Transverse colon (tissue), 4 donors: Measurements from ENCODE around the gene TSTD1. TPM values are rescaled to one million over a fixed set of nuclear protein-coding genes. Genes with fewer than 3 reads are reported as not detected.
"Not testable (repeated sequence)": the region's sequence is repeated elsewhere in the genome, so short reads cannot be mapped to it uniquely, and the experiment has no call there.

Experiments used
- DNase-seq: peaks from one replicate; pipeline ENCODE4 v3.0.0-alpha.2; 2019
- H3K27ac ChIP-seq, 4 donors: fragments of 200-600 bp; sonication (generic); 2 replicates each; pipeline ENCODE4 v1.5.1; 2016 to 2018; ENCODE audit warnings: inconsistent platforms in 4 of 4
- H3K27me3 ChIP-seq: fragments of 200-600 bp; sonication (generic); 2 replicates; pipeline ENCODE4 v1.5.1; 2017; ENCODE audit warnings: inconsistent platforms
- H3K36me3 ChIP-seq, 4 donors: fragments of 200-600 bp; sonication (generic); 2 replicates each; pipeline ENCODE4 v1.5.1; 2017 to 2019; ENCODE audit warnings: inconsistent platforms in 4 of 4
- H3K4me1 ChIP-seq, 4 donors: fragments of 200-600 bp; sonication (generic); 2 replicates each; pipeline ENCODE4 v1.5.1; 2017 to 2020; ENCODE audit warnings: inconsistent platforms in 4 of 4
- H3K4me3 ChIP-seq, 4 donors: fragments of 200-600 bp; sonication (generic); 1 replicate in 1 of 4; 2 replicates in 3 of 4; pipeline versions ENCODE4 v1.5.1 to v1.6.1; 2017 to 2019; ENCODE audit warnings: inconsistent platforms in 4 of 4
- H3K9me3 ChIP-seq, 2 donors: fragments of 200-600 bp; sonication (generic); 2 replicates each; pipeline ENCODE4 v1.5.1; 2017 to 2019; ENCODE audit warnings: inconsistent platforms in 2 of 2
- CTCF ChIP-seq, 5 experiments: fragments of 200-600 bp in 3 of 5; fragments of 450-650 bp in 2 of 5; sonication (generic) in 3 of 5; IDR thresholded peaks; 1 replicate in 2 of 5; 2 replicates in 3 of 5; pipeline ENCODE4 v1.5.1; 2016 to 2017; ENCODE audit warnings: antibody characterized with exemption in 5 of 5, inconsistent platforms in 3 of 5, mild to moderate bottlenecking in 2 of 5, moderate library complexity in 1 of 5
- EP300 ChIP-seq: sonication (generic); formaldehyde crosslinking; IDR thresholded peaks from one replicate; pipeline ENCODE4 v1.6.1; 2017; ENCODE audit warnings: antibody characterized with exemption, low read depth
- POLR2A ChIP-seq: fragments of 450-650 bp; IDR thresholded peaks from one replicate; pipeline ENCODE4 v1.6.1; 2016; ENCODE audit warnings: antibody characterized with exemption, mild to moderate bottlenecking, moderate library complexity
- POLR2AphosphoS5 ChIP-seq, 3 donors: sonication (generic); formaldehyde crosslinking; IDR thresholded peaks; one replicate each; pipeline ENCODE4 v1.6.1; 2016; ENCODE audit warnings: antibody characterized with exemption in 3 of 3
- WGBS, 2 donors: methylation state at CpG; one replicate each; pipeline ENCODE4 v1.1.5; 2018; ENCODE audit warnings: low coverage in 1 of 2; 5-methylcytosine and 5-hydroxymethylcytosine counted together
- in situ Hi-C, 4 donors: fragments of 200-750 bp; cut with MboI; loops; one replicate each; pipeline versions ENCODE4 v1.15.0 to v1.15.1; 2017; ENCODE audit warnings: low sequenced_read_pairs in 3 of 4, low pct_ligation_motif_present in 1 of 4, low pct_unique_long_range_greater_than_20kb in 1 of 4
- intact Hi-C: fragments of 100-400 bp; cut with DNase I; formaldehyde crosslinking; loops from one replicate; pipeline ENCODE4 v1.15.1; 2023; ENCODE audit warnings: low total_unique reads
- small RNA-seq, 4 donors: library from RNA; depleted of rRNA; stranded (forward); fragments of <200 nt; gene quantifications; one replicate each; pipeline ENCODE3, GENCODE V24; 2016
- total RNA-seq, 4 donors: library from RNA; depleted of rRNA; stranded (reverse); fragments of >200 nt; gene quantifications; one replicate each; pipeline ENCODE4 v1.1.0, GENCODE V29; 2016

The TSTD1 gene
- total RNA-seq, 4 donors from 2014 or later = 104 to 224 (median 191) TPM

- no peak overlapping the region for H3K4me3 ChIP-seq
- H3K9me3 ChIP-seq = no peaks in the 10 kb centered on the region
- peak; percentile 77 for DNase-seq
- in situ Hi-C loops (loop anchor here in 3 of 4 donors (5.0 to 10.0 kb wide), 3 partner anchors 95 to 100 kb away; partner anchors contain the start of gene KLHDC9 (in 2 of the 3)), intact Hi-C loops (loop anchor here (5.0 kb wide), 1 partner anchor 100 kb away; the partner anchor contains the start of gene KLHDC9)
- 81 to 86% methylated on average over 1 of the region's 1 CpG for WGBS, 2 donors
- H3K4me1 ChIP-seq = peaks cover 0 to 17% (median 2%) of the 10 kb centered on the region in 4 donors
- peaks cover 0 to 22% (median 0%) of the 10 kb centered on the region in 4 donors for H3K36me3 ChIP-seq
- TF ChIP-seq POLR2A = no peak
- peak; percentile 50 to 82 (median 57) for TF ChIP-seq CTCF (IDR thresholded peaks at IDR 0.05)
- TF ChIP-seq POLR2AphosphoS5 (IDR thresholded peaks at IDR 0.05) = peak in 2 of 3 donors; percentile 34 to 36
- no peak for TF ChIP-seq EP300
- peak overlapping the region; percentile 37 to 75 (median 65) for H3K27ac ChIP-seq
- H3K27me3 ChIP-seq = no peaks in the 10 kb centered on the region
These were observed 41.3 kb downstream of the TSTD1 start for GRCh38 chr1:160997323-160998038.

- intact Hi-C loops = loop anchor here (5.0 kb wide), 1 partner anchor 101 kb away; the partner anchor contains the start of gene KLHDC9
- peak overlapping the region in 3 of 4 donors; percentile 55 to 75 (median 67) for H3K27ac ChIP-seq
- TF ChIP-seq POLR2AphosphoS5 (IDR thresholded peaks at IDR 0.05) = peak in 2 of 3 donors; percentile 35
- TF ChIP-seq CTCF (IDR thresholded peaks at IDR 0.05) = no peak
These were observed 42.6 kb downstream of the TSTD1 start for GRCh38 chr1:160996178-160996577.

GRCh38 chr1:160993544-160994193 lies 45.1 kb downstream of the TSTD1 start:
- intact Hi-C loops = no loop called here
- Histone ChIP-seq H3K9me3 (no peaks in the 10 kb centered on the region), H3K4me1 (peaks cover 0 to 26% (median 2%) of the 10 kb centered on the region in 4 donors), H3K27ac (no peak overlapping the region), H3K27me3 (no peaks in the 10 kb centered on the region), H3K36me3 (peaks cover 0 to 3% (median 0%) of the 10 kb centered on the region in 4 donors), H3K4me3 (no peak overlapping the region)
- peak in 2 of 5 experiments; percentile 13 to 23 for TF ChIP-seq CTCF (IDR thresholded peaks at IDR 0.05)
- TF ChIP-seq POLR2A = no peak
- 72 to 75% methylated on average over 9 to 14 of the region's 14 CpGs for WGBS, 2 donors
- in situ Hi-C loops = loop anchor here in 1 of 4 donors (10.0 kb wide), 1 partner anchor 101 kb away; the partner anchor contains the start of gene KLHDC9
- no peak for DNase-seq

More at GRCh38 chr1:160996178-160996577, 42.6 kb downstream of the TSTD1 start:
- 88% methylated on average over 3 of the region's 3 CpGs; no CpG with 5 or more reads in 1 of the 2 donors for WGBS, 2 donors
- no peaks in the 10 kb centered on the region for H3K9me3 ChIP-seq
- DNase-seq = no peak
- H3K27me3 ChIP-seq = no peaks in the 10 kb centered on the region
- peaks cover 0 to 22% (median 0%) of the 10 kb centered on the region in 4 donors for H3K36me3 ChIP-seq
- H3K4me3 ChIP-seq = no peak overlapping the region
- H3K4me1 ChIP-seq = peaks cover 0 to 17% (median 0%) of the 10 kb centered on the region in 4 donors
- in situ Hi-C loops = loop anchor here in 3 of 4 donors (5.0 to 10.0 kb wide), 3 partner anchors 96 to 101 kb away; partner anchors contain the start of gene KLHDC9 (in 2 of the 3)

- DNase-seq, H3K27ac ChIP-seq, H3K36me3 ChIP-seq, H3K9me3 ChIP-seq, intact Hi-C loops, H3K27me3 ChIP-seq, H3K4me3 ChIP-seq: not testable (repeated sequence)
- peaks cover 0 to 15% (median 2%) of the 10 kb centered on the region in 4 donors for H3K4me1 ChIP-seq
- WGBS, 2 donors = 86 to 87% methylated on average over 4 of the region's 4 CpGs
- in situ Hi-C loops = loop anchor here in 1 of 4 donors (10.0 kb wide), 1 partner anchor 103 kb away; the partner anchor contains the start of gene KLHDC9
These were observed 46.7 kb downstream of the TSTD1 start for GRCh38 chr1:160992036-160992435.

Small RNA genes within 50 kb of the gene (small RNA-seq; reads per million reads assigned to genes)
- 0 reads per million in 4 donors for gene AL591806.2

Other genes starting within 250 kb of the TSTD1 start
- 1 to 10 TPM in 3 of 4 donors, under 1 TPM in 1; 0.40 to 9.4 (median 1.8) TPM for gene LY9, start 242.8 kb downstream of the TSTD1 start, total RNA-seq
- under 1 TPM in 2 of 4 donors, not detected in 2; 0.48 to 0.55 TPM for gene CD244, start 176.1 kb downstream of the TSTD1 start, total RNA-seq
- 100 to 1,000 TPM in 1 of 4 donors, 10 to 100 TPM in 1, 1 to 10 TPM in 1, not detected in 1; 9.5 to 256 (median 46.2) TPM for gene ITLN1, start 153.8 kb downstream of the TSTD1 start, total RNA-seq
- not detected for gene ITLN2, start 84.2 kb downstream of the TSTD1 start, total RNA-seq
- 100 to 1,000 TPM in 2 of 4 donors, 10 to 100 TPM in 2; 91.7 to 126 (median 105) TPM for gene F11R, start 17.8 kb downstream of the TSTD1 start, total RNA-seq
- gene USF1, start 7.0 kb upstream of the TSTD1 start, total RNA-seq = 10 to 100 TPM; 34.4 to 78.2 (median 64.9) TPM
- gene ARHGAP30, start 30.9 kb upstream of the TSTD1 start, total RNA-seq = 10 to 100 TPM in 1 of 4 donors, 1 to 10 TPM in 2, under 1 TPM in 1; 0.60 to 11.0 (median 4.4) TPM
- 1 to 10 TPM in 1 of 4 donors, under 1 TPM in 2, not detected in 1; 0.37 to 4.0 (median 0.82) TPM for gene NECTIN4, start 50.6 kb upstream of the TSTD1 start, total RNA-seq
- gene KLHDC9, start 59.4 kb upstream of the TSTD1 start, total RNA-seq = 10 to 100 TPM in 1 of 4 donors, 1 to 10 TPM in 1, under 1 TPM in 1, not detected in 1; 0.80 to 16.9 (median 8.7) TPM
- gene PFDN2, start 79.1 kb upstream of the TSTD1 start, total RNA-seq = 10 to 100 TPM; 28.9 to 70.5 (median 45.9) TPM
- gene NIT1, start 79.1 kb upstream of the TSTD1 start, total RNA-seq = 10 to 100 TPM; 45.6 to 83.0 (median 75.4) TPM
- gene DEDD, start 93.7 kb upstream of the TSTD1 start, total RNA-seq = 10 to 100 TPM; 30.3 to 73.7 (median 38.6) TPM
- 10 to 100 TPM; 30.1 to 96.4 (median 51.5) TPM for gene UFC1, start 115.0 kb upstream of the TSTD1 start, total RNA-seq
- gene USP21, start 120.5 kb upstream of the TSTD1 start, total RNA-seq = 10 to 100 TPM; 19.5 to 75.9 (median 35.3) TPM
- 10 to 100 TPM in 2 of 4 donors, 1 to 10 TPM in 2; 2.8 to 19.2 (median 11.8) TPM for gene PPOX, start 127.5 kb upstream of the TSTD1 start, total RNA-seq
- gene B4GALT3, start 138.5 kb upstream of the TSTD1 start, total RNA-seq = 10 to 100 TPM in 3 of 4 donors, 1 to 10 TPM in 1; 3.0 to 71.4 (median 26.6) TPM
- gene ADAMTS4, start 160.1 kb upstream of the TSTD1 start, total RNA-seq = 10 to 100 TPM in 2 of 4 donors, 1 to 10 TPM in 2; 1.2 to 34.8 (median 7.2) TPM
- 100 to 1,000 TPM in 3 of 4 donors, 10 to 100 TPM in 1; 82.6 to 209 (median 144) TPM for gene NDUFS2, start 163.4 kb upstream of the TSTD1 start, total RNA-seq
- gene FCER1G, start 176.3 kb upstream of the TSTD1 start, total RNA-seq = 100 to 1,000 TPM in 1 of 4 donors, 10 to 100 TPM in 3; 20.9 to 194 (median 49.2) TPM
- not detected for gene APOA2, start 184.7 kb upstream of the TSTD1 start, total RNA-seq
- gene TOMM40L, start 187.1 kb upstream of the TSTD1 start, total RNA-seq = 10 to 100 TPM in 2 of 4 donors, 1 to 10 TPM in 2; 5.8 to 21.4 (median 12.6) TPM
- not detected for gene NR1I3, start 199.2 kb upstream of the TSTD1 start, total RNA-seq
- 1 to 10 TPM in 2 of 4 donors, not detected in 2; 1.8 to 2.1 TPM for gene PCP4L1, start 219.8 kb upstream of the TSTD1 start, total RNA-seq